Erythroblast (primary cell): ENCODE data around the gene MTREX.

ENCODE experiments used
- GATA1 ChIP-seq: IDR thresholded peaks from 2 replicates; pipeline ENCODE4 v1.6.1; 2011; ENCODE audit warnings: low read depth, mild to moderate bottlenecking, control low read depth, low read length, moderate library complexity
- POLR2A ChIP-seq: IDR thresholded peaks from 2 replicates; pipeline ENCODE4 v1.6.1; 2011; ENCODE audit warnings: mild to moderate bottlenecking, low read length

DNA sequence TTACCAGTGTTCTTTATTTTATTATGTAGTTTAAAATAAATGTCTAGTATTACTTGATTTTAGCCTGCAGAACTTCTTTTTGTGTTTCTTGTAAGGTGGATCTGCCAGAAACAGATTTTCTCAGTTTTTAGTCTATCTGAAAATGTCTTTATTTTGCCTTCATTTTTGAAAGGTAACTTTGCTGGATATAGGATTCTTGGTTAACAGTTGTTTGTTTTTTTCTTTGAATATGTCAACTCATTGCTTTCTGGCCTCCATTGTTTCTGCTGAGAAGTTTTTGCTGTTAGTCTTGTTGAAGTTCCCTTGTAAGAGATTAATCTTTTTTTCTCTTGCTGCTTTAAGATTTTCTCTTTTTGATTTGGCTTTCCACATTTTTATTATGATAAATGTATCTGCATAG, 75.5 kb downstream of the MTREX start:
- TF ChIP-seq POLR2A (no peak), GATA1 (no peak)
